GM20000 (cell line): ENCODE results near the gene CYB5D1.

Source experiments
- DNase-seq: peaks from one replicate; pipeline ENCODE4 v3.0.0; 2012; ENCODE audit warnings: low spot score
- CTCF ChIP-seq: IDR thresholded peaks from 2 replicates; pipeline ENCODE4 v1.5.1; 2012; ENCODE audit warnings: mild to moderate bottlenecking, control low read depth; ENCODE audit errors: extremely low read depth, missing control alignments

CYB5D1 gene

GRCh38 chr17:7897090-7897489, 39.3 kb downstream of the CYB5D1 start:
- TF ChIP-seq CTCF: no peak
- no peak for DNase-seq

- no peak for TF ChIP-seq CTCF
- no peak for DNase-seq
Observed at GRCh38 chr17:7897773-7898172, 40.0 kb downstream of the CYB5D1 start.

- no peak for TF ChIP-seq CTCF
- no peak for DNase-seq
Observed at GRCh38 chr17:7903154-7904103, 45.6 kb downstream of the CYB5D1 start.

GRCh38 chr17:7909089-7909488, 51.3 kb downstream of the CYB5D1 start:
- no peak for DNase-seq
- no peak for TF ChIP-seq CTCF

GRCh38 chr17:7910281-7910680, 52.5 kb downstream of the CYB5D1 start:
- no peak for DNase-seq
- no peak for TF ChIP-seq CTCF

GRCh38 chr17:7910711-7911110, 52.9 kb downstream of the CYB5D1 start:
- TF ChIP-seq CTCF: no peak

GRCh38 chr17:7911116-7911515, 53.3 kb downstream of the CYB5D1 start:
- no peak for TF ChIP-seq CTCF
- no peak for DNase-seq

More at GRCh38 chr17:7910711-7911110, 52.9 kb downstream of the CYB5D1 start:
- no peak for DNase-seq
